Neuronal stem cell (in vitro differentiated cells): ENCODE measurements around the gene VPS36.
A peak's percentile ranks its signal among the peaks of the same experiment; 100 is the strongest.
"Not testable (repeated sequence)": the region's sequence is repeated elsewhere in the genome, so short reads cannot be mapped to it uniquely, and the experiment has no call there.

Experiments
- DNase-seq: peaks from one replicate; pipeline ENCODE4 v3.0.0-alpha.2; 2013; ENCODE audit warnings: low spot score
- H2AFZ ChIP-seq: one replicate; pipeline ENCODE4 v1.6.1; 2013; ENCODE audit warnings: mild to moderate bottlenecking, low read length, inconsistent platforms
- H2AK5ac ChIP-seq: 2 replicates; pipeline ENCODE4 v1.6.1; 2013; ENCODE audit warnings: low read depth, mild to moderate bottlenecking, inconsistent platforms, low read length, moderate library complexity, mixed read lengths
- H2BK120ac ChIP-seq: 2 replicates; pipeline ENCODE4 v1.6.1; 2013; ENCODE audit warnings: low read depth, mild to moderate bottlenecking, inconsistent platforms, low read length, moderate library complexity, mixed read lengths
- H2BK12ac ChIP-seq: one replicate; pipeline ENCODE4 v1.6.1; 2013; ENCODE audit warnings: low read length, inconsistent platforms
- H2BK15ac ChIP-seq: 2 replicates; pipeline ENCODE4 v1.6.1; 2013; ENCODE audit warnings: mild to moderate bottlenecking, low read length, inconsistent platforms, mixed read lengths
- H2BK5ac ChIP-seq: one replicate; pipeline ENCODE4 v1.6.1; 2013; ENCODE audit warnings: inconsistent platforms, mild to moderate bottlenecking, low read length, moderate library complexity
- H3K14ac ChIP-seq: one replicate; pipeline ENCODE4 v1.6.1; 2013; ENCODE audit warnings: low read length, inconsistent platforms
- H3K18ac ChIP-seq: 2 replicates; pipeline ENCODE4 v1.6.1; 2013; ENCODE audit warnings: low read length, inconsistent platforms
- H3K23ac ChIP-seq: 2 replicates; pipeline ENCODE4 v1.6.1; 2013; ENCODE audit warnings: low read depth, mild to moderate bottlenecking, mixed read lengths, low read length, inconsistent platforms; ENCODE audit not compliant: poor library complexity
- H3K27ac ChIP-seq: replicated peaks from 3 replicates; pipeline ENCODE4 v1.5.1; 2013; ENCODE audit warnings: low read length, inconsistent platforms
- H3K27me3 ChIP-seq, 3 experiments: 2 replicates each; pipeline ENCODE4 v1.6.1; 2013; ENCODE audit warnings: low read length in 3 of 3, mild to moderate bottlenecking in 2 of 3, inconsistent platforms in 1 of 3, low read depth in 1 of 3, mixed read lengths in 1 of 3, moderate library complexity in 1 of 3; ENCODE audit not compliant: control insufficient read depth in 3 of 3, insufficient read depth in 3 of 3
- H3K36me3 ChIP-seq, 2 donors: replicated peaks in 1 of 2; 2 replicates each; pipeline ENCODE4 v1.6.1; 2013; ENCODE audit warnings: low read length in 2 of 2; ENCODE audit not compliant: control insufficient read depth in 2 of 2, insufficient read depth in 2 of 2
- H3K4ac ChIP-seq: 2 replicates; pipeline ENCODE4 v1.6.1; 2013; ENCODE audit warnings: inconsistent platforms, mild to moderate bottlenecking, low read length, moderate library complexity
- H3K4me1 ChIP-seq, 2 donors: 1 replicate in 1 of 2; 2 replicates in 1 of 2; pipeline ENCODE4 v1.6.1; 2013; ENCODE audit warnings: low read length in 2 of 2, low read depth in 1 of 2; ENCODE audit not compliant: control insufficient read depth in 2 of 2, insufficient read depth in 1 of 2
- H3K4me2 ChIP-seq: one replicate; pipeline ENCODE4 v1.6.1; 2013; ENCODE audit warnings: mild to moderate bottlenecking, low read length, inconsistent platforms; ENCODE audit not compliant: insufficient read depth, poor library complexity, severe bottlenecking
- H3K4me3 ChIP-seq, 2 donors: 2 replicates each; pipeline ENCODE4 v1.5.1; 2013; ENCODE audit warnings: low read length in 2 of 2, mild to moderate bottlenecking in 2 of 2, inconsistent platforms in 1 of 2, moderate library complexity in 1 of 2
- H3K79me1 ChIP-seq: one replicate; pipeline ENCODE4 v1.6.1; 2013; ENCODE audit warnings: low read depth, mild to moderate bottlenecking, inconsistent platforms, low read length, moderate library complexity
- H3K9ac ChIP-seq: one replicate; pipeline ENCODE4 v1.6.1; 2013; ENCODE audit warnings: mild to moderate bottlenecking, low read depth, low read length, inconsistent platforms; ENCODE audit not compliant: poor library complexity
- H3K9me3 ChIP-seq, 2 donors: replicated peaks in 1 of 2; 2 replicates each; pipeline versions ENCODE3 to v1.6.1; 2013; ENCODE audit warnings: low read length in 2 of 2, mild to moderate bottlenecking in 2 of 2, inconsistent platforms in 1 of 2, low read depth in 1 of 2, mixed read lengths in 1 of 2, moderate library complexity in 1 of 2; ENCODE audit not compliant: control insufficient read depth in 2 of 2, insufficient read depth in 1 of 2
- H4K8ac ChIP-seq: one replicate; pipeline ENCODE4 v1.6.1; 2013; ENCODE audit warnings: low read depth, mild to moderate bottlenecking, inconsistent platforms, low read length, moderate library complexity
- H4K91ac ChIP-seq: one replicate; pipeline ENCODE4 v1.6.1; 2013; ENCODE audit warnings: low read length, low read depth, mild to moderate bottlenecking, inconsistent platforms; ENCODE audit not compliant: poor library complexity
- WGBS, 2 donors: extraction: QIAGEN DNeasy Blood & Tissue Kit; methylation state at CpG; one replicate each; pipeline ENCODE4 v1.1.7; 2013; ENCODE audit warnings: missing lambda C conversion rate in 2 of 2, mixed read lengths in 1 of 2; ENCODE audit not compliant: insufficient read length in 2 of 2, insufficient replicate concordance in 1 of 2; ENCODE audit errors: extremely low coverage in 2 of 2; 5-methylcytosine and 5-hydroxymethylcytosine counted together

The VPS36 gene

GRCh38 chr13:52374873-52375411 lies 75.5 kb downstream of the VPS36 start:
- Histone ChIP-seq H3K9ac (no peak overlapping the region), H3K18ac (no peak overlapping the region), H3K27me3 (peaks cover 0 to 11% (median 0%) of the 10 kb centered on the region in 3 experiments), H2BK120ac (no peak overlapping the region), H2BK12ac (no peak overlapping the region), H3K4me3 (no peak overlapping the region), H3K27ac (no peak overlapping the region), H3K14ac (no peak overlapping the region), H3K36me3 (no peaks in the 10 kb centered on the region), H2AK5ac (no peak overlapping the region), H4K8ac (no peak overlapping the region), H3K4ac (no peak overlapping the region), H3K4me2 (no peak overlapping the region), H3K4me1 (peaks cover 2 to 5% of the 10 kb centered on the region in 2 donors), H3K79me1 (no peaks in the 10 kb centered on the region), H2AFZ (no peak overlapping the region), H2BK5ac (no peak overlapping the region), H3K9me3 (no peaks in the 10 kb centered on the region), H2BK15ac (no peak overlapping the region), H4K91ac (no peak overlapping the region), H3K23ac (no peak overlapping the region)
- DNase-seq: no peak
- WGBS, 2 donors: no CpG with 5 or more reads among the region's 1 CpG

DNA sequence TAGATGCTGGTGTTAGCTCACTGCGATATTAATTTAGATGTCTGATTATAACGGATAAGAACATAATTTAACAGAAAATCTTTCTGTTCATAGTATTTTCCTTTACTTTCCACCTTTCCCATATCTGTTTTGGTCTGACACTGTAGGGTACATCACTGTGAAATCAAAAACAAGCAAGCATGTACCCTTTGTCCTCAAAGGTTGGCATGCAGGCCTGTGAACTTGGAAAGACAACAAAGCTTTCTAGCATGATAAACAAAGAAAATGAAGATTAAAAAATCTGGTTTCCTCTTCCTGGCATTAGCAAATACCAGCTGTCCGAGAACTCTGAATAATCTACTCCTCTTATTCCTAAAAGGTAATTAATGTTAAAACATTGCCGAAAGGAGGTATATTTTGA lies 76.0 kb downstream of the VPS36 start:
- no peak overlapping the region for H3K4me3 ChIP-seq
- no peak overlapping the region for H2BK12ac ChIP-seq
- no peak overlapping the region for H2AK5ac ChIP-seq
- H3K4me2 ChIP-seq: no peak overlapping the region
- no CpG with 5 or more reads among the region's 4 CpGs for WGBS, 2 donors
- H3K36me3 ChIP-seq: no peaks in the 10 kb centered on the region
- H3K9ac ChIP-seq: no peak overlapping the region
- no peak overlapping the region for H2BK15ac ChIP-seq
- peaks cover 0 to 11% (median 0%) of the 10 kb centered on the region in 3 experiments for H3K27me3 ChIP-seq
- H3K23ac ChIP-seq: no peak overlapping the region
- H3K9me3 ChIP-seq: no peaks in the 10 kb centered on the region
- no peak overlapping the region for H2AFZ ChIP-seq
- DNase-seq: no peak
- no peak overlapping the region for H3K27ac ChIP-seq
- H4K91ac ChIP-seq: no peak overlapping the region
- H3K4me1 ChIP-seq: peaks cover 2 to 5% of the 10 kb centered on the region in 2 donors
- H4K8ac ChIP-seq: no peak overlapping the region
- H3K18ac ChIP-seq: no peak overlapping the region
- no peak overlapping the region for H2BK120ac ChIP-seq
- H3K4ac ChIP-seq: no peak overlapping the region
- H2BK5ac ChIP-seq: no peak overlapping the region
- H3K79me1 ChIP-seq: no peaks in the 10 kb centered on the region
- H3K14ac ChIP-seq: no peak overlapping the region

GRCh38 chr13:52373277-52373676 lies 77.2 kb downstream of the VPS36 start:
- H3K79me1 ChIP-seq, H4K8ac ChIP-seq, DNase-seq, H3K18ac ChIP-seq, H3K9me3 ChIP-seq, H2AK5ac ChIP-seq, H3K4me2 ChIP-seq, H3K4ac ChIP-seq, H2BK5ac ChIP-seq, H2BK15ac ChIP-seq, H2BK12ac ChIP-seq, H3K4me1 ChIP-seq, H3K4me3 ChIP-seq, H3K23ac ChIP-seq, H2BK120ac ChIP-seq, H3K14ac ChIP-seq, H3K36me3 ChIP-seq, H4K91ac ChIP-seq, H3K9ac ChIP-seq, H2AFZ ChIP-seq, H3K27ac ChIP-seq: not testable (repeated sequence)
- no CpG with 5 or more reads among the region's 1 CpG for WGBS, 2 donors
- peaks cover 0 to 11% (median 0%) of the 10 kb centered on the region in 3 experiments for H3K27me3 ChIP-seq

DNA sequence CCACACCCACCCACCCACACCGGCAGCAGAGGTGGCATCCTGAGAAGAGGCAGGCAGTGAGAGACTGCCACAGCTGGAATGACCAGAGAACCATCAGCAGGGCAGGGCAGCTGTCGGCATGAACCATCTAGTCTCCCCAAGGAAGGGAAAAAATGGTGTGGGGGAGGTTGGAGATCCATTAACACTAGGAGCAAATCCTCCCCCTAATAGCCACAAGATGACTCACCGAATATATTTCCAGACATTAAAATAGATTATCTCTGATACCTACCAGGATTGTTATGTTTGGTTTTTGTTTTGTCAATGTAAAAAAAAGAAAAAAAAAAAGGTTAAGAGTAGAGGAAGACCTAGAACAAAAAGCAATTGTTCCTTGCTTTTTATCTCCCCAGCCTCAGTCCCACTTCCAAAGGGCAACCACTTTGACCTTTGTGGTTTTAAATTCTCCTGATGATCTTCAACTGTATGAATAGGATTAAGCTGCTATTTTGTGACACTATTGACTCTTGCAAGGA lies 78.6 kb downstream of the VPS36 start:
- Histone ChIP-seq H3K4me2 (no peak overlapping the region), H3K4me1 (peaks cover 2 to 5% of the 10 kb centered on the region in 2 donors), H2BK12ac (no peak overlapping the region), H4K91ac (no peak overlapping the region), H3K4me3 (no peak overlapping the region), H3K23ac (no peak overlapping the region), H2AK5ac (no peak overlapping the region), H2BK5ac (no peak overlapping the region), H3K9ac (no peak overlapping the region), H3K27me3 (peaks cover 0 to 14% (median 0%) of the 10 kb centered on the region in 3 experiments), H2BK120ac (no peak overlapping the region), H4K8ac (no peak overlapping the region), H3K4ac (no peak overlapping the region), H3K14ac (no peak overlapping the region), H3K79me1 (no peaks in the 10 kb centered on the region), H2AFZ (no peak overlapping the region), H3K36me3 (no peaks in the 10 kb centered on the region), H3K18ac (no peak overlapping the region), H3K27ac (no peak overlapping the region), H3K9me3 (no peaks in the 10 kb centered on the region), H2BK15ac (no peak overlapping the region)
- WGBS, 2 donors: no CpG with 5 or more reads among the region's 3 CpGs
- peak; percentile 4 for DNase-seq
